Duodenal mucosa (tissue), 2 donors: Measurements from ENCODE around the gene UBALD1.

ENCODE experiments used
- H3K27ac ChIP-seq: one replicate; pipeline ENCODE4 v1.7.0; 2013; ENCODE audit warnings: low read depth, low read length
- H3K27me3 ChIP-seq, 2 donors: one replicate each; pipeline ENCODE4 v1.7.0; 2013; ENCODE audit warnings: low read length in 2 of 2, control low read depth in 1 of 2; ENCODE audit not compliant: insufficient read depth in 2 of 2, control insufficient read depth in 1 of 2
- H3K36me3 ChIP-seq, 2 donors: one replicate each; pipeline ENCODE4 v1.7.0; 2013; ENCODE audit warnings: low read length in 2 of 2, control low read depth in 1 of 2; ENCODE audit not compliant: insufficient read depth in 2 of 2, control insufficient read depth in 1 of 2
- H3K4me1 ChIP-seq, 2 donors: one replicate each; pipeline ENCODE4 v1.7.0; 2013; ENCODE audit warnings: low read length in 2 of 2, control low read depth in 1 of 2; ENCODE audit not compliant: insufficient read depth in 2 of 2, control insufficient read depth in 1 of 2
- H3K4me3 ChIP-seq, 2 donors: one replicate each; pipeline ENCODE4 v1.7.0; 2013; ENCODE audit warnings: low read length in 2 of 2, low read depth in 1 of 2
- H3K9ac ChIP-seq, 2 donors: one replicate each; pipeline ENCODE4 v1.7.0; 2013; ENCODE audit warnings: low read length in 2 of 2, low read depth in 1 of 2
- H3K9me3 ChIP-seq, 2 donors: one replicate each; pipeline ENCODE4 v1.7.0; 2013; ENCODE audit warnings: low read length in 2 of 2, control low read depth in 1 of 2; ENCODE audit not compliant: control insufficient read depth in 1 of 2

The UBALD1 gene

DNA sequence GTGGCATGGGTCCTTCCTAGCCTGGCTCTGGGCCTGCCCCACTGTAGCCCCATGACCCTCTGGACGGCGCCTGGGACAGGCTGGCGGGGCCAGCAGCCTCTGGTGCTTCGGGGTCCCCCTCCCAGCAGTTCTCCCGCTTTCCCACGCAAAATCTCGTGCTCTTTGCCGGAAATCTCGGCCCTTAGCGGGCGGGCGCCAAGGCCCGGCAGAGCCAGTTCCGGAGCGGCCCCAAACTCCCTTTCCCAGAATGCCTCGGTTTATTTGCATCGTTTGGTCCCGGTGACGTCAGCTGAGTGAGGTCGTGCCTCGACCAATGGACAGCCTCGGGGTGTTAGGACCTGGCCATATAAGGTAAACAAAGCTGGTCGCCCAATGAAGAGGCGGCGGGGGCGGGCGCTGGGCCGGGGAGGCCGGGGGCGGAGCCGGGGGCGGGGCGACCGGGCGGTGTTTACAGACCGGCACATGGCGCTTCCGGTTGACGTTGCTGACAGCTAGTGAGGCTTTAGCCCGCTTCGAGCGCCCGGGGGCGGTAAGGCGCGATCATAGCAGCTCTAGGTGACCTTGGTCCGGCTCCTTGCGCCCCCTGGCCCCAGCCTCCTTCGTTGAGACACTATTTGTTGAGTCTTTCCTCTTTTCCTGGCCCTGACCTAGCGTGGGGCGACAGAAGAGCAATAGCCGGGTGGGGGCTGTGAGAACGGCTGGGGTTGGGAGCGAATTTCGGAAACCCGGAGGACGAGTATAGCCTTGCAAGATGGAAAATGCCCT lies 1.5 kb upstream of the UBALD1 start:
- peak overlapping the region; percentile 83 to 97 for H3K9ac ChIP-seq
- H3K4me3 ChIP-seq = peak overlapping the region; percentile 61 to 73
- H3K9me3 ChIP-seq = no peaks in the 10 kb centered on the region
- peak overlapping the region; percentile 96 for H3K27ac ChIP-seq
- H3K36me3 ChIP-seq = no peaks in the 10 kb centered on the region
- no peaks in the 10 kb centered on the region for H3K27me3 ChIP-seq
- H3K4me1 ChIP-seq = peaks cover 35 to 48% of the 10 kb centered on the region in 2 donors

DNA sequence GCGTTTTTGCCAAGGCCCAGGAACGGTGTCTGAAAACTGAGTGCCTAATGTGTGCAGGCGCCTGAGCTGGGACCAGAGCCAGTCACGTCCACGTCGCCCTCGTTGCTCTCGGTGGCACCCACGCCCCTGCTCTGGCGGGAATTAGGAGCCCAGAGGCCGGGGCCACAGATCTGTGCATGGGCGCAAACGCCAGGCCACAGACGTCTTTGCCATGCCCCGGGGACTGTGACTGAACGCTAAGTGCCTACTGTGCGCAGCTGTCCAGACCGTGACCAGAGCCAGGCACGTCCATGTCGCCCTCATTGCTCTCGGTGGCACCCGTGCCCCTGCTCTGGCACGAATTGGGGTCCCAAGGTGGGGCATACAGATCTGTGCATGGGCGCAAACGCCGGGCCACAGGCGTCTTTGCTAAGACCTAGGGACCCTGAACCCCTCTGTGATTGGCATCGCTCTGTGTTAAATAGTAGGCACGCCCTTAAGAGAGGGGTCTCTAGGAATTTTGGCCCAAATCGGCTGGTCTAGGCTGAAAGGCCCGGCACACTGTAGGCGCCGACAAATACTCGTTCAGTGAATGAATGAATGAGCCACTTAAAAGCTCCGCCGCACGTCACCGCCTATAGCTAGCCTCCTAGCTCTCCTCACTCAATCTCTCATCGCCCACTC lies 827 bp upstream of the UBALD1 start:
- H3K27ac ChIP-seq = peak overlapping the region; percentile 94
- no peaks in the 10 kb centered on the region for H3K27me3 ChIP-seq
- peak overlapping the region; percentile 68 to 94 for H3K4me3 ChIP-seq
- H3K36me3 ChIP-seq = no peaks in the 10 kb centered on the region
- H3K9me3 ChIP-seq = no peaks in the 10 kb centered on the region
- H3K9ac ChIP-seq = peak overlapping the region; percentile 76 to 84
- H3K4me1 ChIP-seq = peaks cover 35 to 48% of the 10 kb centered on the region in 2 donors

DNA sequence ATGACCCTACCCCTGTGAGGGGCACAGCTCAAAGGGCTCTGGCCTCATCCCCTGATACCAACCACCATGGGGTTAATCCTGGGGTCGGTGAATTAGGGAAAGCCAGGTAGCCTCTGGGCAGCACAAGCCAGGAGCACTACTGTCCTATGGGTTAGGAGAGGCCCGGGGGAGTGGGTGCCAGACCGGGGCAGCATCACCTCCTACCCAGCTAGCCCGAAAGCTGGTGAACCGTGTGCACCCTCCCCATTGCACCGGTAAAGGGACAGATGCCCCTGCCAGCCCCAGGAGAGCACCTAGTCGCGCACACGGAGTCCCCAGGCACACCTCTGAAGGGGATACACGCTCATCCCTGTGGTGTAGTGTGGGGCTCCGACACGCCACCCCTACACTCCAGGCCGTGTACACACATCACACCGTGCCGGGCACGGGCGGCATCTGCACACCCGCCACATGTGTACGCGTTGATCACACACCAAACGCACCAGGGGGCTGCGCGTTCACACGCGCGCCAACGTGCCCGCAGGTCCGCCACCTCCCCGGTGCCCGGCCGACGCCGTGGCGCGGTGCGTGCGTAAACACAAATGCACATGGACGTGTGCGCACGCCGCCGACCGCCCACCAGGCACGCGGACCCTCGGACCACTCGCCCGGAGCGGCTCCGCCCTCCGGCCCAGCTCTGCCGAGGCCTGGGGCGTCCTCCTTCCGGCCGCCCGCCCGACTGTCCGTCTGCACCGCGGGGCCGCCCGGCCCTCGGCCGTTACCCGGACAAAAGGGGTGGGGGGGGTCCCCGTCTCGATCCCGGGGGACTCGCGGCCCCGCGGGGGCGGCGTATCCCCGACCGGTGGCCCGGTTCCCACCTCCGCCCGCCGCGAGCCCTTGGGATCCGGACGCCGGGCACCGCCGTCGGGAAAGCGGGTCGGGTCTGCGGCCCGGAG lies 785 bp downstream of the UBALD1 start:
- Histone ChIP-seq H3K9me3 (no peaks in the 10 kb centered on the region), H3K36me3 (peaks cover 3 to 7% of the 10 kb centered on the region in 2 donors), H3K4me3 (peak overlapping the region; percentile 93 to 94), H3K4me1 (peaks cover 30 to 43% of the 10 kb centered on the region in 2 donors), H3K27ac (peak overlapping the region; percentile 75), H3K27me3 (no peaks in the 10 kb centered on the region), H3K9ac (peak overlapping the region; percentile 84 to 87)

DNA sequence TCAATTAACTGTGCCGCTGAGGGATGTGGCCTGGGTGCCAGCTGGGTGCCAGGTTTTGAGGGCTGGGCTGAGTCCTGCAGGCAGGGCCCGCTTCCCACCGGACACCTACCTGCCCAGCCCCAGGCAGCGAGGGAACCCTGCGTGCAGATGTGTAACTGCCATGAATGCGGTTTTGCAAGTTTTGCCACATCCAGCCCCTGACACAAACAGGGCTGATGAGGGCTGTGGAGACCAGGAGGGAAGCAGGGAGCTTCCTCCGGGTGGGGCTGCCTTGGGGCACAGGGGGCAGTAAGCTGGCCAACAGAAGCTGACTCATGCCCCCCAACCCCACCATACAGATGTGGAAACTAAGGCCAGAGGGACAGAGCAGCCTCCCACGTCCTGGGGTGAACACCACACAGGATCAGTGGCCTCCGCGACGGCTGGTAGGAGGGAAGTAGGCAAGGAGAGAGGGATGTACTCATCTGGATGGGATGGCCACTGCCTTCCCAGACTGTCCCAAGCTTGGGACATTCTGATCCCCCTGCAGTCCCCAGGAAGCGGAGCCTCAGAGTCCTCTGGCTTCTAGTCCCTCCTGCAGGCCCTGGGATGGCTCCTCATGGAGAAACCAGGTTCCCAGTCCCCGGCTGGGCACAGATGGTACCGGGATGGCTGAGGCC lies 1.6 kb downstream of the UBALD1 start:
- H3K27ac ChIP-seq = no peak overlapping the region
- no peaks in the 10 kb centered on the region for H3K27me3 ChIP-seq
- H3K9me3 ChIP-seq = no peaks in the 10 kb centered on the region
- H3K4me1 ChIP-seq = peaks cover 22 to 38% of the 10 kb centered on the region in 2 donors
- peak overlapping the region; percentile 84 to 87 for H3K9ac ChIP-seq
- peaks cover 3 to 14% of the 10 kb centered on the region in 2 donors for H3K36me3 ChIP-seq
- H3K4me3 ChIP-seq = peak overlapping the region; percentile 93 to 94

DNA sequence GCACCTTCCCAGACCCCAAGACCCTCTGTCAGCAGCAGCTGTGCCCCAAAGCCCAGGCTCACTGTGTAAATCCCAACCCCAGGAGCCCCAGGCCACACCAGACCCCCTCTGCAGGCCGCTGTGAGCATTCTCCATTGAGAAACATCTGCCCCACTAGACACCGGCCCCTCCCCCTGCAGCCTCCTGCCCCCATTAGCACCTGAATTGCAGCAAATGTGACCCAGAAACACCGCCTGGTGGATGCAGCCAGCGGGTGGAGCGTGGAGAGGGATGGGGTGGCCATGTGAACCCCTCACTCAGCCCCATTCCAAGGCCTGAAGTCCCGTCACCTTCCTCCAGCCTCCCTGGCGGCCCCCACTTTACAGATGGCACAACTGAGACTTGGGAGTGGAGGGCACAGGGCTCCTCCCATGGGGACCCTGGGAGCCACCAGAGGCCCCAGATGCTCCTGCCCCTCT lies 2.2 kb downstream of the UBALD1 start:
- H3K27ac ChIP-seq = no peak overlapping the region
- no peaks in the 10 kb centered on the region for H3K9me3 ChIP-seq
- H3K27me3 ChIP-seq = no peaks in the 10 kb centered on the region
- peak overlapping the region in 1 of 2 donors; percentile 84 for H3K9ac ChIP-seq
- peak overlapping the region in 1 of 2 donors; percentile 93 for H3K4me3 ChIP-seq
- peaks cover 7 to 20% of the 10 kb centered on the region in 2 donors for H3K36me3 ChIP-seq
- H3K4me1 ChIP-seq = peaks cover 21 to 38% of the 10 kb centered on the region in 2 donors

DNA sequence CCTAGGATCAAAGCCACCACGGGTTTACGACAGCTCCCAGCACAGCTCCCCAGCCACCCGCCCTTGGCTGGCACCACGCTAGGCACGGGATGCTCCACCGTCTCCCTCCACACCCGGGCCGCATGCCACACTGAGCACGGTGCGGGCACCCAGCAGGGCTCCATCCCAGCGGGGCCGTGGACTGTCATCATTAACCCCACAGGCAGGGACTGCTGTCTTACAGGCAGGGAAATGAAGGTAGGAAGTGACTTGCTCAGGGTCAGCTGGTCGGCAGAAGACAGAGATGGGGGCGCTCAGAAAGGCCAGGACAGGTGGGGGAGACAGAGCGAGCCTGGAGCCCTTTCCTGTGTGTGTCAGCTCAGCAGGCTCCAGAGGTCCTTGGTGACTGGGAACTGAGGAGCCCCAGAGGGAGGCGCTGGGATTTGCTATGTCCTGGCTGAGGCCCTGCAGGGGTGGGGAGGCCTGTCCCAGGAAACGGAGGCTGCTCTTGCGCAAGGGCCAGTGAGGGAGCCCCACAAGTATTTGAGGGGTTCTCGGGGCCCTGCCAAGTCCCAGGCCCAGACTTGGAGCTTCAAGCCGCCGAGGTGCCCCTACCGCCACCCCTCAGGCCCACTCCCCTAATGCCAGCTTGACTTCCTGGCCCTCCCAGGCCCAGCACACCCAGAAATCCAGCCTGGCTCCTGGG lies 3.2 kb downstream of the UBALD1 start:
- no peaks in the 10 kb centered on the region for H3K9me3 ChIP-seq
- peaks cover 21 to 39% of the 10 kb centered on the region in 2 donors for H3K4me1 ChIP-seq
- no peak overlapping the region for H3K27ac ChIP-seq
- peaks cover 8 to 23% of the 10 kb centered on the region in 2 donors for H3K36me3 ChIP-seq
- H3K9ac ChIP-seq = no peak overlapping the region
- H3K27me3 ChIP-seq = no peaks in the 10 kb centered on the region
- H3K4me3 ChIP-seq = no peak overlapping the region

DNA sequence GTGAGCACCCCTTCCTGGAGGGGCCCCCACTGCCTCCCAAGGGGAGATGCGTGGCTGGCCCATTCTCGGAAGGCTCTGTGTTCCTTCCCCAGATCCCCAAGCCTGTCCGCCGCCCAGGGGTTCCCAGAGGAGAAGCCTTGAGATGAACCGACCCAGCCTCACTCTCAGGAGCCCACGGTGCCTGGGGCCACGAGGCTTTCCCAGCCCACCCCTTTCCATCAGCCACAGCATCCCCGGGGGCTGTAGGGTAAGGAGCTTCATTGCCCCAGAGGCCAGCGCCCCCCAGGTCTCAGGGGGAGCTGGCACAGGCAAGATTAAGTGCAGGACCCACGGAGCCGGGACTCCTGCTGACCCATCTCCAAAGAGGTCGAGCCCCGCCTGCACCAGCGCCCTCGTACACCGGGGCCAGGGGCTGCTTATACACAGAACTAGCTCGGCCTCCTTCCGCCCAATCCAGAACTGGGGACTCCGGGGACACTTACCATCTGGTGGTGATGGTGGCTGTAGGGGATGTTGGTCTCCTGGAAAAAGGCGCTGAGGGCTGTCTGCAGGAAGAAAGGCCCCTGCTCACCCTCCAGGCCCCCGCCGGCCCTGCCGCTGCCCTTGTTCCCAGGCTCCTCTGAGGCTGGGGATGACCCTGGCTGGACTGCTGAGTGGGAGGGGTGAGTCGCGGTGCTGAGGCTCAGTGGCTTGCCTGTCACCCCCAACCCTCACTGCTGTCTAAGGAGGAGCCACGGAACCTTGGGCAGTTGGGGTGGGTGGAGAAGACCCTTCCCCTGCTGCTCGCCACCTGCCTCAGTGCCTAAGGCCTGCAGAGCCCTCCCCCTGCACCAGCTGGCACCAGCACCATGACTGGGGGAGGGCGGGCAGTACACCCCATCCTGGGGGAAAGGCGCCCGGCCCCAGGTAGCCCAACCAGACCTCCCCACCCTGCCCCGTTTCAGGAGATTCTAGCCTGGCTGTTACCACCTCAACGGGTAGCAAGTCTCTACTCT lies 4.4 kb downstream of the UBALD1 start:
- Histone ChIP-seq H3K9ac (no peak overlapping the region), H3K27ac (no peak overlapping the region), H3K4me1 (peaks cover 15 to 36% of the 10 kb centered on the region in 2 donors), H3K4me3 (no peak overlapping the region), H3K9me3 (no peaks in the 10 kb centered on the region), H3K27me3 (no peaks in the 10 kb centered on the region), H3K36me3 (peaks cover 8 to 23% of the 10 kb centered on the region in 2 donors)

DNA sequence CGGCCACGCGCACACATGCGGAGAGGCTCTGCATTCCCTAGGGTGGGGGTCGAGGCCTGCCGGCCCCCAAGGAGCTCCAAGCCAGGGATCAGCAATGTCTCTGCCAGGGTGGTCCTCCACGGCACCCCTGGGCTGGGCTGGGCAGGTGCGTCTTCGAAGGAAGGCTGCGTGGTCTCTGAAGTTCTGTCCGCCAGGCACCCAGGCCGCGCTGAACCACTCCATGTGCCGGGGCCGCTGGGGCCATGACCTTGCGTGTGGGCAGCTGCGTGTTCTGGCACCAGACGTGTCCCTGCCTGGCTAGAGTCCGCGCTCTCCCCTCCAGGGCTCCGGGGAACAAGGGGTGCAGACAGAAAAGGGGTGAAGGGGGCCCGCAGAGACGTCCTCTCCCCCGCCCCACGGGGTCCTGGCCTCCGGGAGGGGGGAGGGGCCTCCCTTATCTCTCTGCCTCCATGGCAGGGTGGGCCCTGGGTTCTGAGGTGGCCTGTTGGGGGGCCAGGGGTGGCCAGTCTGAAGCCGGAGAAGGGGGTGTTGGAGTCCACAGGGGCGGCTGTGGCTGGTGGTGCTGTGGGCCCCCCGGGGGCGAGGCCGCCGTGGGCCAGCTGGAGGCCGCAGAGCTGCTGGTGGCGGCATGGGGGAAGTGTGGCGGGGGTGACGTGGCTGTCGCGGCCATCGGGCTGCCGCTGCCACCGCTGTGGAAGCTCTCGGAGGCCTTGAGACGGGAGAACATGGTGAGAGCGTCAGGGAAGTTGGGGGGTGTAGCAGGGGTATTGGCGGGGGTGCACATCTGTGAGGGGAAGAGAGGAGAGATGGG lies 5.3 kb downstream of the UBALD1 start:
- Histone ChIP-seq H3K9me3 (no peaks in the 10 kb centered on the region), H3K36me3 (peaks cover 8 to 23% of the 10 kb centered on the region in 2 donors), H3K27me3 (no peaks in the 10 kb centered on the region), H3K9ac (no peak overlapping the region), H3K27ac (no peak overlapping the region), H3K4me3 (no peak overlapping the region), H3K4me1 (peaks cover 17 to 34% of the 10 kb centered on the region in 2 donors)
